Measurements from ENCODE around the gene CASZ1. TPM values are rescaled to one million over a fixed set of nuclear protein-coding genes. Genes with fewer than 3 reads are reported as not detected.
A peak's percentile ranks its signal among the peaks of the same experiment; 100 is the strongest.

Gene CASZ1
- total and polyA plus RNA-seq, 2 experiments from 2014 or later, result 6.2 to 6.7 TPM

DNA sequence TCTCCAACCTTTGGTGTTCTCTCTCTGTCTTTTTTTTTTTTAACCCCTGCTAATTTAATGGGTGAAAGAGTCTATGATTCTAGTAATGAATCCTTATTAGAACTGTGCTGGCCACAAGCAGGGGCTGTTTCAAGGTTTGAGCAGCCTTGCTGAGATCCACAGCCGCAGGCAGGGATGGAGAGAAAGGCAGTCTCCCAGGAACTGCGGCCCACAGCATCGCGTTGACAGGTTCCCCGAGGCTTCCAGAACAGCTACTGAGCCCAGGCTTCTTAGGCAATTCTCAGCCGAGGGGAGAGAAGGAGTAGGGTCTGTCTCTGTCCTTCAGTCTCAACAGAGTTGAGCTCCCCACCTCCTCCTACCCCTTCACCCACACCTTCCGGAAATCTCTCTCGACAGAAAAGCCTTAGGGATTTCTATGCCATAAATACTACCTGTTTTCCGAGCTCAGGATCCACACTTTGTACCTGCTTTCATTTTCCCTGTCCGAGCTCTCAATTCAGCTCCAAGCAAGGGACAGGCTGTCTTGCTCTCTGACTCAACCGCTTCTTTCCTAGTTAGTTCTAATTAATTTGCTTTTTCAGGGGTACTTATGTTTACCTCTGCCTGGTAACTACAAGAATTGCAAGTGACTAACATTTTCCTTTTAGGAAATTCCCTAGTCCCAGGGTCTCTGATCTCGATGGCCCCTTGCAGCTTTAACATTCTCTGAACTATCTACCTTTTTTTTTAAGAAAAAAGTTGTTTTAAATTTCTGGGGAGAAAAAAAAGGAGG, 6.7 kb upstream of the CASZ1 start:
- no peak overlapping the region for H3K4me3 ChIP-seq
- Mint-ChIP-seq H3K9me3 (no peaks in the 10 kb centered on the region), H3K27ac (no peak overlapping the region), H3K36me3 (ENCODE audit: low read depth) (no peaks in the 10 kb centered on the region), H3K4me1 (peaks cover 23% of the 10 kb centered on the region), H3K27me3 (ENCODE audit: insufficient read depth, low read depth, poor library complexity) (peaks cover 14% of the 10 kb centered on the region), H3K4me3 (no peak overlapping the region; the same call in 2 of the 3 replicates)
- no peaks in the 10 kb centered on the region for H3K36me3 ChIP-seq (ENCODE audit: insufficient read depth)
- no peak overlapping the region for H3K4me2 ChIP-seq
- H3F3A ChIP-seq (replicated peaks; ENCODE audit: low read depth), result no peaks in the 10 kb centered on the region
- peaks cover 12% of the 10 kb centered on the region; the same call in 1 of the 2 replicates for H3K4me1 ChIP-seq (ENCODE audit: insufficient read depth)
- no peak overlapping the region for H3K27ac ChIP-seq (ENCODE audit: low read depth)
- H2AFZ ChIP-seq, result no peak overlapping the region
- no peaks in the 10 kb centered on the region for H3K79me2 ChIP-seq (replicated peaks; ENCODE audit: insufficient read depth)
- ATAC-seq, result peak; percentile 43
- H4K20me1 ChIP-seq (replicated peaks; ENCODE audit: insufficient read depth), result no peaks in the 10 kb centered on the region
- H3K9me2 ChIP-seq (ENCODE audit: insufficient read depth), result peaks cover 7% of the 10 kb centered on the region; the same call in 1 of the 2 replicates
- DNase-seq (ENCODE audit: low spot score), result no peak
- H3K27me3 ChIP-seq (ENCODE audit: insufficient read depth), result peaks cover 2% of the 10 kb centered on the region; the same call in 1 of the 2 replicates
- TF ChIP-seq ZNF331 (CRISPR knock-in tag; IDR thresholded peaks at IDR 0.05; ENCODE audit: low read depth), result no peak
- no peak for TF ChIP-seq JUNB (IDR thresholded peaks at IDR 0.05; ENCODE audit: unreplicated experiment)
- no peak for TF ChIP-seq REST (IDR thresholded peaks at IDR 0.05; ENCODE audit: unreplicated experiment)
- no peak for TF ChIP-seq CREB1 (CRISPR knock-in tag; IDR thresholded peaks at IDR 0.05; ENCODE audit: low read depth)
- TF ChIP-seq EZH2 (IDR thresholded peaks at IDR 0.05; ENCODE audit: low read depth, unreplicated experiment), result no peak
- TF ChIP-seq NANOG (IDR thresholded peaks at IDR 0.05; ENCODE audit: borderline replicate concordance), result no peak
- no peak for TF ChIP-seq STAT1 (IDR thresholded peaks at IDR 0.05; ENCODE audit: unreplicated experiment)
- TF ChIP-seq, protein P1, sequence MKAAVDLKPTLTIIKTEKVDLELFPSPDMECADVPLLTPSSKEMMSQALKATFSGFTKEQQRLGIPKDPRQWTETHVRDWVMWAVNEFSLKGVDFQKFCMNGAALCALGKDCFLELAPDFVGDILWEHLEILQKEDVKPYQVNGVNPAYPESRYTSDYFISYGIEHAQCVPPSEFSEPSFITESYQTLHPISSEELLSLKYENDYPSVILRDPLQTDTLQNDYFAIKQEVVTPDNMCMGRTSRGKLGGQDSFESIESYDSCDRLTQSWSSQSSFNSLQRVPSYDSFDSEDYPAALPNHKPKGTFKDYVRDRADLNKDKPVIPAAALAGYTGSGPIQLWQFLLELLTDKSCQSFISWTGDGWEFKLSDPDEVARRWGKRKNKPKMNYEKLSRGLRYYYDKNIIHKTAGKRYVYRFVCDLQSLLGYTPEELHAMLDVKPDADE (IDR thresholded peaks at IDR 0.05), result no peak
- no peak for TF ChIP-seq POLR2AphosphoS5 (IDR thresholded peaks at IDR 0.05; ENCODE audit: low read depth)
- no peak for TF ChIP-seq EZH2phosphoT487 (IDR thresholded peaks at IDR 0.05; ENCODE audit: unreplicated experiment)
- TF ChIP-seq ZNF462 (CRISPR knock-in tag; IDR thresholded peaks at IDR 0.05), result no peak
- no peak for TF ChIP-seq CTCF (conservative IDR thresholded peaks at IDR 0.05; ENCODE audit: low read depth in 2 of 2)
- TF ChIP-seq ZNF114 (CRISPR knock-in tag; IDR thresholded peaks at IDR 0.05), result no peak
